ENCODE measurements around the gene PPIA. TPM values are rescaled to one million over a fixed set of nuclear protein-coding genes. Genes with fewer than 3 reads are reported as not detected.

The PPIA gene
- total RNA-seq, 1 experiment from 2014 or later = 2,465 TPM

GRCh38 chr7:44748948-44749731 lies 47.3 kb upstream of the PPIA start (continued):
- TF ChIP-seq ARID4B (CRISPR knock-in tag; IDR thresholded peaks at IDR 0.05; ENCODE audit: borderline replicate concordance) = 0 out of 2 replicates have a peak, but pooled peaks have one; percentile 30

- Mint-ChIP-seq H3K4me3 (peak overlapping the region; percentile 89), H3K27ac (no peak overlapping the region), H3K9me3 (no peaks in the 10 kb centered on the region), H3K27me3 (ENCODE audit: low read depth) (no peaks in the 10 kb centered on the region; the same call in 1 of the 2 replicates), H3K36me3 (peaks cover 12% of the 10 kb centered on the region), H3K4me1 (peaks cover 43% of the 10 kb centered on the region)
- ATAC-seq (no peak), DNase-seq (ENCODE audit: low spot score) (no peak)
- ChIA-PET CTCF (interaction anchor here (1.5 kb wide), 1 partner anchor 18 kb away, joined by 5 read pairs; no protein-coding TSS in a partner anchor), POLR2A (interaction anchor here (1.5 kb wide), 1 partner anchor 111 kb away, joined by 5 read pairs; no protein-coding TSS in a partner anchor)
- TF ChIP-seq PRDM15 (CRISPR knock-in tag; IDR thresholded peaks at IDR 0.05) (no peak), ARID4B (CRISPR knock-in tag; IDR thresholded peaks at IDR 0.05; ENCODE audit: borderline replicate concordance) (no peak), ZNF512 (CRISPR knock-in tag; IDR thresholded peaks at IDR 0.05; ENCODE audit: borderline replicate concordance) (no peak), CBFB (CRISPR knock-in tag; IDR thresholded peaks at IDR 0.05; ENCODE audit: low read depth) (no peak), GABPB1 (CRISPR knock-in tag; IDR thresholded peaks at IDR 0.05) (no peak), E2F5 (CRISPR knock-in tag; IDR thresholded peaks at IDR 0.05) (no peak), CTCF (IDR thresholded peaks at IDR 0.05) (no peak), TEAD1 (CRISPR knock-in tag; IDR thresholded peaks at IDR 0.05) (no peak), TEAD4 (CRISPR knock-in tag; IDR thresholded peaks at IDR 0.05) (no peak), TP53 (CRISPR knock-in tag; IDR thresholded peaks at IDR 0.05) (no peak), ATF3 (CRISPR knock-in tag; conservative IDR thresholded peaks at IDR 0.05) (no peak), ZNF219 (CRISPR knock-in tag; IDR thresholded peaks at IDR 0.05; ENCODE audit: borderline replicate concordance) (no peak), SMAD4 (CRISPR knock-in tag; IDR thresholded peaks at IDR 0.05) (no peak), ZNF416 (CRISPR knock-in tag; IDR thresholded peaks at IDR 0.05) (no peak)
Observed at GRCh38 chr7:44749992-44750391, 46.5 kb upstream of the PPIA start.

Data from WTC11 (cell line).